GM18502 (cell line): ENCODE measurements around the gene RIN3.

Experiments used
- ATAC-seq: cut with Tn5 transposase; IDR thresholded peaks from one replicate; pipeline ENCODE4 v1.9.1; 2021; ENCODE audit warnings: mild to moderate bottlenecking; ENCODE audit not compliant: unreplicated experiment, poor library complexity

RIN3 gene

GRCh38 chr14:92656306-92657081 lies 142.9 kb downstream of the RIN3 start:
- ATAC-seq, result no peak

GRCh38 chr14:92657457-92658142 lies 144.0 kb downstream of the RIN3 start:
- no peak for ATAC-seq

GRCh38 chr14:92658160-92658559 lies 144.6 kb downstream of the RIN3 start:
- ATAC-seq, result no peak

GRCh38 chr14:92658684-92659083 lies 145.1 kb downstream of the RIN3 start:
- ATAC-seq, result no peak

GRCh38 chr14:92659765-92660561 lies 146.4 kb downstream of the RIN3 start:
- ATAC-seq, result no peak

GRCh38 chr14:92660571-92660970 lies 147.0 kb downstream of the RIN3 start:
- ATAC-seq, result no peak

- ATAC-seq, result no peak
These were observed 149.5 kb downstream of the RIN3 start for GRCh38 chr14:92663049-92663448.

GRCh38 chr14:92665661-92666110 lies 152.1 kb downstream of the RIN3 start:
- no peak for ATAC-seq

GRCh38 chr14:92666251-92666650 lies 152.7 kb downstream of the RIN3 start:
- no peak for ATAC-seq

GRCh38 chr14:92668276-92668973 lies 154.8 kb downstream of the RIN3 start:
- ATAC-seq, result peak; percentile 57

- no peak for ATAC-seq
These were observed 156.6 kb downstream of the RIN3 start for GRCh38 chr14:92670160-92670559.

GRCh38 chr14:92670643-92671366 lies 157.2 kb downstream of the RIN3 start:
- no peak for ATAC-seq

- no peak for ATAC-seq
These were observed 160.1 kb downstream of the RIN3 start for GRCh38 chr14:92673601-92674150.

GRCh38 chr14:92675421-92675820 lies 161.8 kb downstream of the RIN3 start:
- no peak for ATAC-seq

- ATAC-seq, result no peak
These were observed 162.4 kb downstream of the RIN3 start for GRCh38 chr14:92675976-92676375.

- ATAC-seq, result no peak
These were observed 163.0 kb downstream of the RIN3 start for GRCh38 chr14:92676403-92677086.

GRCh38 chr14:92677087-92677668 lies 163.6 kb downstream of the RIN3 start:
- peak; percentile 84 for ATAC-seq

- ATAC-seq, result no peak
These were observed 164.4 kb downstream of the RIN3 start for GRCh38 chr14:92677955-92678354.
